ENCODE data around the gene TP53INP2.

The TP53INP2 gene

GRCh38 chr20:34701405-34702085, 2.6 kb upstream of the TP53INP2 start:
- H3K79me2 ChIP-seq (ENCODE audit: insufficient read depth, low read length), result no peaks in the 10 kb centered on the region
- DNase-seq, result no peak
- no peak overlapping the region for H3K4me3 ChIP-seq (ENCODE audit: low read depth in 1 of 2, low read length in 2 of 2)
- TF ChIP-seq EZH2 (IDR thresholded peaks at IDR 0.05; ENCODE audit: borderline replicate concordance, low read depth, low read length, severe bottlenecking) (no peak), CTCF (IDR thresholded peaks at IDR 0.05; ENCODE audit: borderline replicate concordance, extremely low read depth, low read length, poor library complexity, severe bottlenecking) (no peak)
- H3K27ac ChIP-seq (ENCODE audit: low read length), result no peak overlapping the region
- H3K27me3 ChIP-seq (ENCODE audit: insufficient read depth, low read length, poor library complexity), result peaks cover 15% of the 10 kb centered on the region
- no peaks in the 10 kb centered on the region for H3K9me3 ChIP-seq (ENCODE audit: insufficient read depth, low read length, severe bottlenecking)
- no peak overlapping the region for H2AFZ ChIP-seq (ENCODE audit: low read depth, low read length)
- ATAC-seq (ENCODE audit: insufficient read depth, low read depth), result no peak
- H3K4me2 ChIP-seq (ENCODE audit: insufficient read depth, low read length), result no peak overlapping the region
- no peak overlapping the region for H3K9ac ChIP-seq (ENCODE audit: low read depth, low read length)
- H4K20me1 ChIP-seq (ENCODE audit: insufficient read depth, low read length), result no peaks in the 10 kb centered on the region
- no peaks in the 10 kb centered on the region for H3K36me3 ChIP-seq (ENCODE audit: insufficient read depth, low read length)
- H3K4me1 ChIP-seq (ENCODE audit: insufficient read depth, low read length), result peaks cover 19% of the 10 kb centered on the region

GRCh38 chr20:34703061-34703423, 1.1 kb upstream of the TP53INP2 start:
- H3K9ac ChIP-seq (ENCODE audit: low read depth, low read length), result peak overlapping the region; percentile 65; the same call in 1 of the 2 replicates
- ATAC-seq (ENCODE audit: insufficient read depth, low read depth) (no peak), DNase-seq (no peak)
- peak overlapping the region; percentile 92; the same call in 1 of the 2 replicates for H2AFZ ChIP-seq (ENCODE audit: low read depth, low read length)
- no peaks in the 10 kb centered on the region for H3K36me3 ChIP-seq (ENCODE audit: insufficient read depth, low read length)
- no peaks in the 10 kb centered on the region for H3K9me3 ChIP-seq (ENCODE audit: insufficient read depth, low read length, severe bottlenecking)
- H4K20me1 ChIP-seq (ENCODE audit: insufficient read depth, low read length), result no peaks in the 10 kb centered on the region
- H3K27ac ChIP-seq (ENCODE audit: low read length), result no peak overlapping the region
- peak overlapping the region; percentile 99 for H3K4me2 ChIP-seq (ENCODE audit: insufficient read depth, low read length)
- H3K27me3 ChIP-seq (ENCODE audit: insufficient read depth, low read length, poor library complexity), result peaks cover 11% of the 10 kb centered on the region
- H3K79me2 ChIP-seq (ENCODE audit: insufficient read depth, low read length), result no peaks in the 10 kb centered on the region
- H3K4me1 ChIP-seq (ENCODE audit: insufficient read depth, low read length), result peaks cover 19% of the 10 kb centered on the region
- no peak for TF ChIP-seq CTCF (IDR thresholded peaks at IDR 0.05; ENCODE audit: borderline replicate concordance, extremely low read depth, low read length, poor library complexity, severe bottlenecking)
- no peak for TF ChIP-seq EZH2 (IDR thresholded peaks at IDR 0.05; ENCODE audit: borderline replicate concordance, low read depth, low read length, severe bottlenecking)
- H3K4me3 ChIP-seq (ENCODE audit: low read depth in 1 of 2, low read length in 2 of 2), result peak overlapping the region in 1 of 2 experiments; percentile 88; a peak in 2 of 4 replicates

GRCh38 chr20:34703424-34704176, 544 bp upstream of the TP53INP2 start:
- Histone ChIP-seq H3K4me2 (ENCODE audit: insufficient read depth, low read length) (peak overlapping the region; percentile 99), H3K9me3 (ENCODE audit: insufficient read depth, low read length, severe bottlenecking) (no peaks in the 10 kb centered on the region), H4K20me1 (ENCODE audit: insufficient read depth, low read length) (no peaks in the 10 kb centered on the region), H3K36me3 (ENCODE audit: insufficient read depth, low read length) (no peaks in the 10 kb centered on the region), H2AFZ (ENCODE audit: low read depth, low read length) (peak overlapping the region; percentile 92), H3K79me2 (ENCODE audit: insufficient read depth, low read length) (no peaks in the 10 kb centered on the region), H3K4me1 (ENCODE audit: insufficient read depth, low read length) (peaks cover 19% of the 10 kb centered on the region), H3K9ac (ENCODE audit: low read depth, low read length) (peak overlapping the region; percentile 65), H3K27me3 (ENCODE audit: insufficient read depth, low read length, poor library complexity) (peaks cover 11% of the 10 kb centered on the region), H3K4me3 (ENCODE audit: low read depth in 1 of 2, low read length in 2 of 2) (peak overlapping the region; percentile 59 to 88), H3K27ac (ENCODE audit: low read length) (peak overlapping the region; percentile 54; the same call in 1 of the 2 replicates)
- DNase-seq (no peak), ATAC-seq (ENCODE audit: insufficient read depth, low read depth) (peak; percentile 36; the same call in 2 of the 3 replicates)
- TF ChIP-seq EZH2 (IDR thresholded peaks at IDR 0.05; ENCODE audit: borderline replicate concordance, low read depth, low read length, severe bottlenecking) (no peak), CTCF (IDR thresholded peaks at IDR 0.05; ENCODE audit: borderline replicate concordance, extremely low read depth, low read length, poor library complexity, severe bottlenecking) (no peak)

Data from DND-41 (cell line).